Astrocyte (in vitro differentiated cells and primary cell): ENCODE data around the gene PRDM15. TPM values are rescaled to one million over a fixed set of nuclear protein-coding genes. Genes with fewer than 3 reads are reported as not detected.

Experiments used
- DNase-seq: peaks from one replicate; pipeline ENCODE4 v3.0.0-alpha.2; 2010; ENCODE audit warnings: low read depth
- FAIRE-seq: peaks from 2 replicates; lab custom pipeline; 2011; peaks lifted over from hg19 to GRCh38; lab: Jason Lieb, UNC
- H2AFZ ChIP-seq: 2 replicates; pipeline ENCODE4 v1.6.0; 2012; ENCODE audit warnings: low read depth, low read length, inconsistent platforms
- H3K27ac ChIP-seq: 2 replicates; pipeline ENCODE4 v1.5.1; 2011; ENCODE audit warnings: low read depth, low read length, inconsistent platforms
- H3K27me3 ChIP-seq: 2 replicates; pipeline ENCODE4 v1.6.0; 2011; ENCODE audit warnings: low read length, inconsistent platforms; ENCODE audit not compliant: insufficient read depth
- H3K36me3 ChIP-seq: 2 replicates; pipeline ENCODE4 v1.5.1; 2011; ENCODE audit warnings: low read length, inconsistent platforms; ENCODE audit not compliant: insufficient read depth
- H3K4me1 ChIP-seq: 2 replicates; pipeline ENCODE4 v1.5.1; 2011; ENCODE audit warnings: low read length, inconsistent platforms; ENCODE audit not compliant: insufficient read depth
- H3K4me2 ChIP-seq: 2 replicates; pipeline ENCODE4 v1.6.0; 2012; ENCODE audit warnings: low read length, inconsistent platforms
- H3K4me3 ChIP-seq: 2 replicates; pipeline ENCODE4 v1.5.1; 2011; ENCODE audit warnings: low read depth, mild to moderate bottlenecking, low read length, inconsistent platforms; ENCODE audit not compliant: insufficient read depth
- H3K79me2 ChIP-seq: 2 replicates; pipeline ENCODE4 v1.6.0; 2012; ENCODE audit warnings: mild to moderate bottlenecking, low read length, inconsistent platforms; ENCODE audit not compliant: insufficient read depth
- H3K9ac ChIP-seq: 2 replicates; pipeline ENCODE4 v1.6.0; 2012; ENCODE audit warnings: mild to moderate bottlenecking, low read length, inconsistent platforms
- H3K9me3 ChIP-seq: 2 replicates; pipeline ENCODE4 v1.5.1; 2012; ENCODE audit warnings: low read depth, mild to moderate bottlenecking, low read length, inconsistent platforms; ENCODE audit not compliant: insufficient read depth
- H4K20me1 ChIP-seq: 2 replicates; pipeline ENCODE4 v1.6.0; 2012; ENCODE audit warnings: low read length, inconsistent platforms; ENCODE audit not compliant: insufficient read depth
- H3K27ac Mint-ChIP-seq: one replicate; pipeline ENCODE4 v1.8.0; 2021; ENCODE audit warnings: mild to moderate bottlenecking, mixed read lengths; ENCODE audit not compliant: unreplicated experiment
- H3K27me3 Mint-ChIP-seq: one replicate; pipeline ENCODE4 v1.8.0; 2021; ENCODE audit warnings: low read depth, mixed read lengths; ENCODE audit not compliant: unreplicated experiment
- H3K36me3 Mint-ChIP-seq: one replicate; pipeline ENCODE4 v1.8.0; 2021; ENCODE audit warnings: low read depth, mixed read lengths; ENCODE audit not compliant: unreplicated experiment
- H3K4me1 Mint-ChIP-seq: one replicate; pipeline ENCODE4 v1.8.0; 2021; ENCODE audit warnings: low read depth, mixed read lengths; ENCODE audit not compliant: unreplicated experiment
- H3K4me3 Mint-ChIP-seq: one replicate; pipeline ENCODE4 v1.8.0; 2021; ENCODE audit warnings: mild to moderate bottlenecking, moderate library complexity, mixed read lengths; ENCODE audit not compliant: unreplicated experiment
- H3K9me3 Mint-ChIP-seq: one replicate; pipeline ENCODE4 v1.8.0; 2021; ENCODE audit warnings: mild to moderate bottlenecking, mixed read lengths; ENCODE audit not compliant: unreplicated experiment
- EZH2 ChIP-seq: IDR thresholded peaks from 2 replicates; pipeline ENCODE4 v1.6.1; 2012; ENCODE audit warnings: mild to moderate bottlenecking, low read length, inconsistent platforms; ENCODE audit not compliant: insufficient read depth
- total RNA-seq: library from RNA; stranded (reverse); gene quantifications from 2 replicates; pipeline ENCODE4 v1.2.1, GENCODE V29; 2021
- TF ChIP-seq, protein P1 (sequence below): IDR thresholded peaks from 2 replicates; pipeline ENCODE4 v1.5.1; 2011; ENCODE audit warnings: low read depth, mild to moderate bottlenecking, inconsistent platforms, low read length, moderate library complexity; ENCODE audit not compliant: insufficient read depth

The PRDM15 gene
- total RNA-seq, 1 donor from 2014 or later: 6.8 TPM

DNA sequence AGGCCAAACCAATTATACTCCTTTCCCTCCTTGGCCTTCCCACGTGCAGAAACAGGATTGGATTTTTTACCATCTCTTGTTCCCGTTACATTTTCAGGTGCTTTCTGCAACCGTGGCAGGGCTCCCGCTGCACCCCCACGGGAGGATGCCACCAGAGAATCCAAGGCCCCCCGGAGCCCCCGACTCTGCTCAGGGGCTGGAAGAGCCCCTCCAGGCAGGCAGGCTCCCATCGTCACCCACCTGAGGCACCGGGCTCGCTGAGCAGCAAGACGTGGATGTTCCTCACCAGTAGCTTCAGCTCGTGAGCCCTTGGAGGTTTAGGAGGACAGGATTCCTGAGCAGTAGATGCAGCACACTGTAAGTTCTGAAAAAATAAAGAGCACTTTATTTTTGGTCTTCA lies 35.2 kb upstream of the PRDM15 start:
- H3K4me1 Mint-ChIP-seq: no peaks in the 10 kb centered on the region

DNA sequence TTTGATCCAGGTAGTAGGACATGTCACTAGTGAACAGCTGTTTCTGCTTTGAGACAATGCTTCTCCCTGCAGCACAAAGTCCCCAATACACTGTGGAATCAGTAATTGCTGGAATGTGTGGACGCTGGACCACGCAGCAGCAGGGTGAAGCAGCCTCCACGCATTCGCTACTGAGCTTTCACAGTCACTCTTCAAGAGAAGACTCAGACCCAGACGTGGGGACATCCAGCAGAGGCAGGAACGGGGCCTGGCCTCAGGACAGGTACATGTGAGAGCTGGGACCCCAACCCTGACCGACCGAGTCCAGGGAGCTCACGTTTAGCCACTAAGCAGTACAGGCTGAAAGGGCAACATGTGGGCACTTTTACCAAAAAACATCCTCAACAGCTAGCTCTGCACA lies 34.1 kb upstream of the PRDM15 start:
- H3K27ac ChIP-seq: no peak overlapping the region
- H3K79me2 ChIP-seq: no peaks in the 10 kb centered on the region
- H3K9me3 Mint-ChIP-seq: no peaks in the 10 kb centered on the region
- no peaks in the 10 kb centered on the region for H3K4me1 Mint-ChIP-seq
- H3K9me3 ChIP-seq: no peaks in the 10 kb centered on the region
- H3K27me3 Mint-ChIP-seq: peaks cover 2% of the 10 kb centered on the region
- H3K4me3 ChIP-seq: no peak overlapping the region
- H2AFZ ChIP-seq: no peak overlapping the region
- no peaks in the 10 kb centered on the region for H3K27me3 ChIP-seq
- no peaks in the 10 kb centered on the region for H4K20me1 ChIP-seq
- H3K4me2 ChIP-seq: no peak overlapping the region
- TF ChIP-seq, protein P1, sequence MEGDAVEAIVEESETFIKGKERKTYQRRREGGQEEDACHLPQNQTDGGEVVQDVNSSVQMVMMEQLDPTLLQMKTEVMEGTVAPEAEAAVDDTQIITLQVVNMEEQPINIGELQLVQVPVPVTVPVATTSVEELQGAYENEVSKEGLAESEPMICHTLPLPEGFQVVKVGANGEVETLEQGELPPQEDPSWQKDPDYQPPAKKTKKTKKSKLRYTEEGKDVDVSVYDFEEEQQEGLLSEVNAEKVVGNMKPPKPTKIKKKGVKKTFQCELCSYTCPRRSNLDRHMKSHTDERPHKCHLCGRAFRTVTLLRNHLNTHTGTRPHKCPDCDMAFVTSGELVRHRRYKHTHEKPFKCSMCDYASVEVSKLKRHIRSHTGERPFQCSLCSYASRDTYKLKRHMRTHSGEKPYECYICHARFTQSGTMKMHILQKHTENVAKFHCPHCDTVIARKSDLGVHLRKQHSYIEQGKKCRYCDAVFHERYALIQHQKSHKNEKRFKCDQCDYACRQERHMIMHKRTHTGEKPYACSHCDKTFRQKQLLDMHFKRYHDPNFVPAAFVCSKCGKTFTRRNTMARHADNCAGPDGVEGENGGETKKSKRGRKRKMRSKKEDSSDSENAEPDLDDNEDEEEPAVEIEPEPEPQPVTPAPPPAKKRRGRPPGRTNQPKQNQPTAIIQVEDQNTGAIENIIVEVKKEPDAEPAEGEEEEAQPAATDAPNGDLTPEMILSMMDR: no peak
- no peak for TF ChIP-seq EZH2
- FAIRE-seq (no peak), DNase-seq (no peak)
- no peak overlapping the region for H3K27ac Mint-ChIP-seq
- H3K36me3 ChIP-seq: peaks cover 18% of the 10 kb centered on the region
- H3K4me3 Mint-ChIP-seq: no peak overlapping the region
- H3K9ac ChIP-seq: no peak overlapping the region
- H3K4me1 ChIP-seq: no peaks in the 10 kb centered on the region
- peaks cover 17% of the 10 kb centered on the region for H3K36me3 Mint-ChIP-seq

More for the DNA sequence above, 35.2 kb upstream of the PRDM15 start:
- TF ChIP-seq EZH2: no peak
- TF ChIP-seq, protein P1: no peak
- Histone ChIP-seq H3K36me3 (peaks cover 14% of the 10 kb centered on the region), H3K27ac (no peak overlapping the region), H4K20me1 (no peaks in the 10 kb centered on the region), H3K27me3 (no peaks in the 10 kb centered on the region), H3K79me2 (no peaks in the 10 kb centered on the region), H3K4me1 (no peaks in the 10 kb centered on the region), H3K4me3 (no peak overlapping the region), H3K9ac (no peak overlapping the region), H2AFZ (no peak overlapping the region), H3K4me2 (no peak overlapping the region), H3K9me3 (no peaks in the 10 kb centered on the region)
- Mint-ChIP-seq H3K27me3 (peaks cover 2% of the 10 kb centered on the region), H3K36me3 (peaks cover 25% of the 10 kb centered on the region), H3K27ac (no peak overlapping the region), H3K9me3 (no peaks in the 10 kb centered on the region), H3K4me3 (no peak overlapping the region)
- FAIRE-seq (no peak), DNase-seq (no peak)

DNA sequence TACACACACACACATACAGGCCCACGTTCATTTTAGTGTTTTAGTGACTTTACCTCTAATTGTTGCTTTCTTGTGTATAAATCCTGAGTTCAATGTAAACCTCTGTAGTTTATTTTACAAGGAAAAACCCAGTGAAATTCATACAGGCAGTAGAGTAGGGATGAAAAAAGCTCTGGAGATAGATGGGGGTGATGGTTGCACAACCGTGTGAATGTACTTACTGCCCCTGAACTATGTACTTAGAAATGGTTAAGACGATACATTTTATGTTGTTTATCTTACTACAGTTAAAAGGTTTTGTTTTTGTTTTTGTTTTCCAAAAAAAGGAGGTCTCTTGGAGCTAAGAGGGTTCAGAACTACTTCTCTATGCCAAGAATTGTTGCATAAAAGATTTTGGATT lies 29.7 kb upstream of the PRDM15 start:
- Mint-ChIP-seq H3K27me3 (no peaks in the 10 kb centered on the region), H3K4me1 (no peaks in the 10 kb centered on the region), H3K9me3 (no peaks in the 10 kb centered on the region), H3K27ac (no peak overlapping the region), H3K4me3 (no peak overlapping the region), H3K36me3 (peaks cover 7% of the 10 kb centered on the region)
- Histone ChIP-seq H3K9me3 (no peaks in the 10 kb centered on the region), H3K27me3 (no peaks in the 10 kb centered on the region), H3K4me2 (no peak overlapping the region), H3K4me3 (no peak overlapping the region), H3K4me1 (no peaks in the 10 kb centered on the region), H3K79me2 (no peaks in the 10 kb centered on the region), H3K36me3 (peaks cover 18% of the 10 kb centered on the region), H2AFZ (no peak overlapping the region), H3K9ac (no peak overlapping the region), H3K27ac (no peak overlapping the region), H4K20me1 (no peaks in the 10 kb centered on the region)
- FAIRE-seq (no peak), DNase-seq (no peak)
- TF ChIP-seq, protein P1: no peak
- no peak for TF ChIP-seq EZH2
